ENCODE results near the gene CCDC82.

DNA sequence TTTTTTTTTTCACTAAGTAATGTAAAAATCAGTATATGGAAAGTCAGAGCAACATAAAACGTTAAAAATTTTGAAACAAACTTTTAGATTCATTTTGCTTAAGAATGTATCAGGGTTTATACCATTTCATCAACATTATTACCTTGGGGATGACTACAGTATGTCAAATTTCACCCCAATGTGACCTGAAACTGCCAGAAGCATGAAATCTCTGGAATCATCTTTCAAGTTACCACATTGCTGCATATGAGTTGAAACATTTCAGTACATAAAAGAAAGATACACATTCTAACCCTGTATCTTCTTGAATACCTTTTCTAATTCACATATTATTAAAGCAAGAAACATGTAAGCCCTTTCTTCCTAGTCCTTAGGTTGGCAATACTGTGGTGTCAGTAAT is 79.5 kb downstream of the CCDC82 start:
- no peak for TF ChIP-seq SP1 (IDR thresholded peaks at IDR 0.05)
- no peak for TF ChIP-seq TARDBP (IDR thresholded peaks at IDR 0.05)
- no peak for TF ChIP-seq FOXA1 (IDR thresholded peaks at IDR 0.05)
- no peak for TF ChIP-seq ZNF384 (IDR thresholded peaks at IDR 0.05)
- TF ChIP-seq SUZ12 (IDR thresholded peaks at IDR 0.05) = no peak
- TF ChIP-seq BHLHE40 (IDR thresholded peaks at IDR 0.05; ENCODE audit: borderline replicate concordance) = no peak
- no peak for TF ChIP-seq ELF4 (IDR thresholded peaks at IDR 0.05)
- TF ChIP-seq HDGF (IDR thresholded peaks at IDR 0.05; ENCODE audit: borderline replicate concordance) = no peak
- TF ChIP-seq FOXK2 (IDR thresholded peaks at IDR 0.05) = no peak
- TF ChIP-seq FOXM1 (IDR thresholded peaks at IDR 0.05; ENCODE audit: borderline replicate concordance) = no peak
- TF ChIP-seq L3MBTL2 (conservative IDR thresholded peaks at IDR 0.05) = no peak
- TF ChIP-seq LEF1 (IDR thresholded peaks at IDR 0.05; ENCODE audit: borderline replicate concordance) = no peak
- no peak for TF ChIP-seq NFRKB (IDR thresholded peaks at IDR 0.05)
- TF ChIP-seq, protein P1, sequence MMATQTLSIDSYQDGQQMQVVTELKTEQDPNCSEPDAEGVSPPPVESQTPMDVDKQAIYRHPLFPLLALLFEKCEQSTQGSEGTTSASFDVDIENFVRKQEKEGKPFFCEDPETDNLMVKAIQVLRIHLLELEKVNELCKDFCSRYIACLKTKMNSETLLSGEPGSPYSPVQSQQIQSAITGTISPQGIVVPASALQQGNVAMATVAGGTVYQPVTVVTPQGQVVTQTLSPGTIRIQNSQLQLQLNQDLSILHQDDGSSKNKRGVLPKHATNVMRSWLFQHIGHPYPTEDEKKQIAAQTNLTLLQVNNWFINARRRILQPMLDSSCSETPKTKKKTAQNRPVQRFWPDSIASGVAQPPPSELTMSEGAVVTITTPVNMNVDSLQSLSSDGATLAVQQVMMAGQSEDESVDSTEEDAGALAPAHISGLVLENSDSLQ (IDR thresholded peaks at IDR 0.05) = no peak

Measured in HEK293T (cell line).